WTC11 (cell line): ENCODE measurements around the gene CCSER1. TPM values are rescaled to one million over a fixed set of nuclear protein-coding genes. Genes with fewer than 3 reads are reported as not detected.

ENCODE experiments used
- ATAC-seq: fragments of 200-7000 bp; cut with Tn5 transposase; 2 replicates; pipeline ENCODE4 v1.10.0; 2021; ENCODE audit warnings: mild to moderate bottlenecking, moderate library complexity
- CTCF ChIA-PET: fragments of 300-600 bp; sonication (Branson Sonifier 250); formaldehyde crosslinking; loops from one replicate; lab custom pipeline; 2021; ENCODE audit warnings: antibody characterized with exemption; lab: Charles Lee
- POLR2A ChIA-PET: fragments of 350-600 bp; sonication (Branson Sonifier 250); formaldehyde crosslinking; loops from one replicate; lab custom pipeline; 2021; ENCODE audit warnings: antibody characterized with exemption; lab: Charles Lee
- DNase-seq: peaks from one replicate; pipeline ENCODE4 v3.0.0; 2021; ENCODE audit warnings: low spot score
- H3K27ac Mint-ChIP-seq: 2 replicates; pipeline ENCODE4 v1.8.0; 2021; ENCODE audit warnings: mixed read lengths
- H3K27me3 Mint-ChIP-seq: 2 replicates; pipeline ENCODE4 v1.8.0; 2021; ENCODE audit warnings: low read depth, mild to moderate bottlenecking, moderate library complexity, mixed read lengths
- H3K36me3 Mint-ChIP-seq: 2 replicates; pipeline ENCODE4 v1.8.0; 2021; ENCODE audit warnings: mixed read lengths
- H3K4me1 Mint-ChIP-seq: 2 replicates; pipeline ENCODE4 v1.8.0; 2022; ENCODE audit warnings: mixed read lengths
- H3K4me3 Mint-ChIP-seq: 2 replicates; pipeline ENCODE4 v1.8.0; 2021; ENCODE audit warnings: mild to moderate bottlenecking, moderate library complexity, mixed read lengths
- H3K9me3 Mint-ChIP-seq: 2 replicates; pipeline ENCODE4 v1.8.0; 2021; ENCODE audit warnings: mixed read lengths
- CDX4 ChIP-seq: fragments of 250-450 bp; sonication (Bioruptor Pico); IDR thresholded peaks from 2 replicates; pipeline ENCODE4 v1.9.0; 2021; ENCODE audit warnings: moderate library complexity, mild to moderate bottlenecking, inconsistent platforms, borderline replicate concordance
- CREB1 ChIP-seq: sonication (generic); formaldehyde crosslinking; IDR thresholded peaks from 2 replicates; pipeline ENCODE4 v1.8.0; 2023; ENCODE audit warnings: mild to moderate bottlenecking, missing genetic modification reagents
- CREM ChIP-seq: sonication (generic); formaldehyde crosslinking; IDR thresholded peaks from 2 replicates; pipeline ENCODE4 v1.8.1; 2022; ENCODE audit warnings: mild to moderate bottlenecking, missing genetic modification reagents, moderate library complexity
- E2F4 ChIP-seq: sonication (generic); formaldehyde crosslinking; IDR thresholded peaks from 2 replicates; pipeline ENCODE4 v1.8.1; 2022; ENCODE audit warnings: low read depth, mild to moderate bottlenecking, moderate library complexity, missing genetic modification reagents, borderline replicate concordance
- E2F5 ChIP-seq: sonication (generic); formaldehyde crosslinking; IDR thresholded peaks from 2 replicates; pipeline ENCODE4 v1.8.1; 2022; ENCODE audit warnings: mild to moderate bottlenecking, moderate library complexity, missing genetic modification reagents
- ETV6 ChIP-seq: sonication (generic); formaldehyde crosslinking; IDR thresholded peaks from 2 replicates; pipeline ENCODE4 v1.8.1; 2022; ENCODE audit warnings: mild to moderate bottlenecking, missing genetic modification reagents
- FOXK1 ChIP-seq: sonication (generic); formaldehyde crosslinking; IDR thresholded peaks from 2 replicates; pipeline ENCODE4 v1.8.0; 2022; ENCODE audit warnings: mild to moderate bottlenecking, moderate library complexity, missing genetic modification reagents
- FOXP1 ChIP-seq: sonication (generic); formaldehyde crosslinking; IDR thresholded peaks from 2 replicates; pipeline ENCODE4 v1.8.0; 2022; ENCODE audit warnings: missing genetic modification reagents, mild to moderate bottlenecking, moderate library complexity, borderline replicate concordance
- GRHL2 ChIP-seq: fragments of 250-450 bp; sonication (Bioruptor Pico); IDR thresholded peaks from 2 replicates; pipeline ENCODE4 v1.8.0; 2022; ENCODE audit warnings: mild to moderate bottlenecking, moderate library complexity; ENCODE audit not compliant: insufficient replicate concordance, severe bottlenecking
- GTF2I ChIP-seq: fragments of 250-450 bp; sonication (Bioruptor Pico); conservative IDR thresholded peaks from 2 replicates; pipeline ENCODE4 v1.4.0; 2021; ENCODE audit warnings: mild to moderate bottlenecking
- KAT7 ChIP-seq: sonication (generic); formaldehyde crosslinking; IDR thresholded peaks from 2 replicates; pipeline ENCODE4 v1.8.1; 2023; ENCODE audit warnings: missing genetic modification reagents, mild to moderate bottlenecking, borderline replicate concordance
- MYBL2 ChIP-seq: sonication (generic); formaldehyde crosslinking; IDR thresholded peaks from 2 replicates; pipeline ENCODE4 v1.8.1; 2023; ENCODE audit warnings: mild to moderate bottlenecking, moderate library complexity, missing genetic modification reagents
- NFYB ChIP-seq: sonication (generic); formaldehyde crosslinking; conservative IDR thresholded peaks from 2 replicates; pipeline ENCODE4 v1.8.0; 2022; ENCODE audit warnings: low read depth, missing genetic modification reagents
- NR1H2 ChIP-seq: sonication (generic); formaldehyde crosslinking; IDR thresholded peaks from 2 replicates; pipeline ENCODE4 v1.9.0; 2021; ENCODE audit warnings: mild to moderate bottlenecking, moderate library complexity, missing genetic modification reagents
- STAT6 ChIP-seq: sonication (generic); formaldehyde crosslinking; conservative IDR thresholded peaks from 2 replicates; pipeline ENCODE4 v1.8.1; 2023; ENCODE audit warnings: mild to moderate bottlenecking, low read depth, missing genetic modification reagents, moderate library complexity
- ZBTB21 ChIP-seq: sonication (generic); formaldehyde crosslinking; IDR thresholded peaks from 2 replicates; pipeline ENCODE4 v1.8.1; 2023; ENCODE audit warnings: mild to moderate bottlenecking, missing genetic modification reagents, borderline replicate concordance
- ZNF281 ChIP-seq: sonication (generic); formaldehyde crosslinking; IDR thresholded peaks from 2 replicates; pipeline ENCODE4 v1.8.0; 2023; ENCODE audit warnings: mild to moderate bottlenecking, missing genetic modification reagents
- ZNF317 ChIP-seq: sonication (generic); formaldehyde crosslinking; IDR thresholded peaks from 2 replicates; pipeline ENCODE4 v1.8.1; 2023; ENCODE audit warnings: low read depth, mild to moderate bottlenecking, moderate library complexity, missing genetic modification reagents, borderline replicate concordance
- ZNF396 ChIP-seq: fragments of 250-450 bp; sonication (Bioruptor Pico); IDR thresholded peaks from 2 replicates; pipeline ENCODE4 v1.8.0; 2021; ENCODE audit warnings: mild to moderate bottlenecking, moderate library complexity, borderline replicate concordance
- ZNF512 ChIP-seq: sonication (generic); formaldehyde crosslinking; IDR thresholded peaks from 2 replicates; pipeline ENCODE4 v1.8.1; 2022; ENCODE audit warnings: missing genetic modification reagents, borderline replicate concordance
- ZSCAN18 ChIP-seq: fragments of 250-450 bp; sonication (Bioruptor Pico); IDR thresholded peaks from 2 replicates; pipeline ENCODE4 v2.1.2; 2022; ENCODE audit warnings: mild to moderate bottlenecking, moderate library complexity
- total RNA-seq: library from RNA; stranded (reverse); gene quantifications from 3 replicates; pipeline ENCODE4 v1.2.3, GENCODE V29; 2021

CCSER1 gene
- total RNA-seq, 1 experiment from 2014 or later: 0.87 TPM

GRCh38 chr4:90254357-90254756 is 127.2 kb downstream of the CCSER1 start:
- H3K9me3 Mint-ChIP-seq: no peaks in the 10 kb centered on the region
- no peaks in the 10 kb centered on the region for H3K4me1 Mint-ChIP-seq
- ATAC-seq (no peak; the same call in 1 of the 2 replicates), DNase-seq (no peak)
- ChIA-PET CTCF (interaction anchor here (0.6 to 1.0 kb wide), 2 partner anchors 8 to 59 kb away, joined by 3 read pairs; no protein-coding TSS in a partner anchor), POLR2A (no interaction called here)
- H3K27ac Mint-ChIP-seq: no peak overlapping the region
- TF ChIP-seq ZNF281 (CRISPR knock-in tag): no peak
- TF ChIP-seq FOXK1: no peak
- no peak for TF ChIP-seq NFYB (CRISPR knock-in tag)
- no peak for TF ChIP-seq CREM (CRISPR knock-in tag)
- no peak for TF ChIP-seq ZSCAN18 (CRISPR knock-in tag)
- no peak for TF ChIP-seq NR1H2 (CRISPR knock-in tag)
- TF ChIP-seq ZNF512 (CRISPR knock-in tag): no peak
- TF ChIP-seq FOXP1 (CRISPR knock-in tag): no peak
- no peak for TF ChIP-seq GRHL2 (CRISPR knock-in tag)
- TF ChIP-seq ETV6 (CRISPR knock-in tag): no peak
- no peak for TF ChIP-seq KAT7
- no peak for TF ChIP-seq CDX4 (CRISPR knock-in tag)
- no peak for TF ChIP-seq ZBTB21
- TF ChIP-seq ZNF396: no peak
- no peak for TF ChIP-seq CREB1 (CRISPR knock-in tag)
- no peak for TF ChIP-seq MYBL2 (CRISPR knock-in tag)
- TF ChIP-seq ZNF317 (CRISPR knock-in tag): no peak
- TF ChIP-seq, all 79 proteins: peak for 0
- Mint-ChIP-seq H3K36me3 (no peaks in the 10 kb centered on the region), H3K4me3 (no peak overlapping the region), H3K27me3 (no peaks in the 10 kb centered on the region)

- Mint-ChIP-seq H3K36me3 (no peaks in the 10 kb centered on the region), H3K27ac (no peak overlapping the region), H3K4me3 (no peak overlapping the region), H3K27me3 (peaks cover 16% of the 10 kb centered on the region), H3K9me3 (peaks cover 23% of the 10 kb centered on the region), H3K4me1 (no peaks in the 10 kb centered on the region)
- ATAC-seq: no peak
- DNase-seq: no peak
- CTCF ChIA-PET: no interaction called here
- POLR2A ChIA-PET: no interaction called here
- TF ChIP-seq GTF2I: no peak
- TF ChIP-seq E2F5: no peak
- no peak for TF ChIP-seq E2F4 (CRISPR knock-in tag)
- no peak for TF ChIP-seq STAT6 (CRISPR knock-in tag)
Measured at GRCh38 chr4:90274175-90274574, 147.0 kb downstream of the CCSER1 start.
